Neural crest cell (in vitro differentiated cells): ENCODE data around the gene CLDN19. TPM values are rescaled to one million over a fixed set of nuclear protein-coding genes. Genes with fewer than 3 reads are reported as not detected.

Experiments
- DNase-seq: peaks from one replicate; pipeline ENCODE4 v3.0.0; 2021; ENCODE audit warnings: low read depth, mixed read lengths, low spot score
- H3K27ac Mint-ChIP-seq: one replicate; pipeline ENCODE4 v1.8.0; 2021; ENCODE audit warnings: mild to moderate bottlenecking, mixed read lengths; ENCODE audit not compliant: unreplicated experiment
- H3K27me3 Mint-ChIP-seq: 2 replicates; pipeline ENCODE4 v1.8.0; 2021; ENCODE audit warnings: low read depth, mild to moderate bottlenecking, mixed read lengths
- H3K36me3 Mint-ChIP-seq: 2 replicates; pipeline ENCODE4 v1.8.0; 2021; ENCODE audit warnings: low read depth, mild to moderate bottlenecking, mixed read lengths
- H3K4me1 Mint-ChIP-seq: 2 replicates; pipeline ENCODE4 v1.8.0; 2021; ENCODE audit warnings: mixed read lengths
- H3K4me3 Mint-ChIP-seq: one replicate; pipeline ENCODE4 v1.8.0; 2021; ENCODE audit warnings: mild to moderate bottlenecking, mixed read lengths
- H3K9me3 Mint-ChIP-seq: 2 replicates; pipeline ENCODE4 v1.8.0; 2021; ENCODE audit warnings: mixed read lengths
- CTCF ChIP-seq: fragments of 200-600 bp; sonication (generic); conservative IDR thresholded peaks from 2 replicates; pipeline ENCODE4 v1.5.0; 2021; ENCODE audit warnings: antibody characterized with exemption, mild to moderate bottlenecking
- total RNA-seq: library from RNA; stranded (reverse); gene quantifications from 2 replicates; pipeline ENCODE4 v1.2.1, GENCODE V29; 2021

Gene CLDN19
- total RNA-seq, 1 donor from 2014 or later: 0.19 TPM

GRCh38 chr1:42737257-42737656 is 2.8 kb downstream of the CLDN19 start:
- Mint-ChIP-seq H3K36me3 (no peaks in the 10 kb centered on the region), H3K27ac (no peak overlapping the region), H3K9me3 (no peaks in the 10 kb centered on the region), H3K27me3 (no peaks in the 10 kb centered on the region), H3K4me1 (peaks cover 17% of the 10 kb centered on the region), H3K4me3 (no peak overlapping the region)
- TF ChIP-seq CTCF: no peak
- no peak for DNase-seq

- no peaks in the 10 kb centered on the region for H3K9me3 Mint-ChIP-seq
- H3K36me3 Mint-ChIP-seq: no peaks in the 10 kb centered on the region
- no peaks in the 10 kb centered on the region for H3K27me3 Mint-ChIP-seq
- no peak for TF ChIP-seq CTCF
- peaks cover 14% of the 10 kb centered on the region for H3K4me1 Mint-ChIP-seq
- no peak overlapping the region for H3K27ac Mint-ChIP-seq
- no peak overlapping the region for H3K4me3 Mint-ChIP-seq
- DNase-seq: no peak
Observed at GRCh38 chr1:42736571-42737200, 3.4 kb downstream of the CLDN19 start.

GRCh38 chr1:42736152-42736551 is 3.9 kb downstream of the CLDN19 start:
- Mint-ChIP-seq H3K36me3 (no peaks in the 10 kb centered on the region), H3K27ac (no peak overlapping the region), H3K27me3 (no peaks in the 10 kb centered on the region), H3K4me3 (no peak overlapping the region), H3K4me1 (peaks cover 14% of the 10 kb centered on the region), H3K9me3 (no peaks in the 10 kb centered on the region)
- peak; percentile 37 for TF ChIP-seq CTCF
- no peak for DNase-seq

GRCh38 chr1:42735477-42736105 is 4.4 kb downstream of the CLDN19 start:
- H3K4me3 Mint-ChIP-seq: no peak overlapping the region
- DNase-seq: no peak
- H3K36me3 Mint-ChIP-seq: no peaks in the 10 kb centered on the region
- TF ChIP-seq CTCF: no peak
- H3K27me3 Mint-ChIP-seq: no peaks in the 10 kb centered on the region
- H3K27ac Mint-ChIP-seq: no peak overlapping the region
- H3K4me1 Mint-ChIP-seq: peaks cover 10% of the 10 kb centered on the region
- H3K9me3 Mint-ChIP-seq: no peaks in the 10 kb centered on the region

- H3K4me1 Mint-ChIP-seq: peaks cover 6% of the 10 kb centered on the region
- peak overlapping the region; percentile 50 for H3K27ac Mint-ChIP-seq
- no peak for DNase-seq
- TF ChIP-seq CTCF: no peak
- no peaks in the 10 kb centered on the region for H3K9me3 Mint-ChIP-seq
- H3K27me3 Mint-ChIP-seq: no peaks in the 10 kb centered on the region
- H3K36me3 Mint-ChIP-seq: no peaks in the 10 kb centered on the region
- H3K4me3 Mint-ChIP-seq: no peak overlapping the region
Observed at GRCh38 chr1:42735056-42735455, 5.0 kb downstream of the CLDN19 start.
